ENCODE measurements around the gene TAC4. TPM values are rescaled to one million over a fixed set of nuclear protein-coding genes. Genes with fewer than 3 reads are reported as not detected.

TAC4 gene
- polyA plus RNA-seq, 2 of the 4 experiments (the other 2 are of a cell fraction), result not detected

- no peaks in the 10 kb centered on the region for H3K9me3 ChIP-seq
- FAIRE-seq, result no peak
- H3K27ac ChIP-seq, result no peak overlapping the region
- 94% methylated on average over 3 of the region's 3 CpGs for WGBS (ENCODE audit: missing lambda C conversion rate)
- no peak overlapping the region for H3K4me2 ChIP-seq
- ChIA-PET CTCF (interaction anchor here (0.8 to 2.6 kb wide), 8 partner anchors 8 to 223 kb away, joined by 3 to 11 read pairs (median 4); no protein-coding TSS in a partner anchor), POLR2A (interaction anchor here (0.6 kb wide), 1 partner anchor 29 kb away, joined by 4 read pairs; the partner anchor contains the start of gene FAM117A)
- H3K4me1 ChIP-seq, result peaks cover 9% of the 10 kb centered on the region
- no peak for ATAC-seq
- no peak for DNase-seq (ENCODE audit: low read depth in 1 of 2, low spot score in 1 of 2)
- TF ChIP-seq POLR2A (IDR thresholded peaks at IDR 0.05; ENCODE audit: low read length), result no peak
- H3K4me3 ChIP-seq, result no peak overlapping the region
These were observed 54.6 kb downstream of the TAC4 start for GRCh38 chr17:49793309-49793708.

GRCh38 chr17:49789243-49789578 is 58.7 kb downstream of the TAC4 start:
- Histone ChIP-seq H3K27ac (no peak overlapping the region), H3K4me2 (peak overlapping the region; percentile 90), H3K9me3 (no peaks in the 10 kb centered on the region), H3K4me3 (peak overlapping the region; percentile 82), H3K4me1 (peaks cover 9% of the 10 kb centered on the region)
- ChIA-PET POLR2A (interaction anchor here (1.8 to 2.6 kb wide), 3 partner anchors 10 to 81 kb away, joined by 10 to 12 read pairs (median 11); partner anchors contain the start of genes FAM117A and SLC35B1), CTCF (interaction anchor here (1.8 to 2.0 kb wide), 2 partner anchors 81 to 219 kb away, joined by 5 to 7 read pairs; partner anchors contain the start of gene SLC35B1)
- ATAC-seq, result no peak
- TF ChIP-seq HEYL (CRISPR knock-in tag; IDR thresholded peaks at IDR 0.05) (no peak), JUN (IDR thresholded peaks at IDR 0.05) (no peak), E2F6 (IDR thresholded peaks at IDR 0.05; ENCODE audit: borderline replicate concordance, low read depth) (peak; percentile 15; the same call in 1 of the 2 replicates)
- 8% methylated on average over 17 of the region's 17 CpGs for WGBS (ENCODE audit: missing lambda C conversion rate)
- FAIRE-seq, result no peak
- DNase-seq (ENCODE audit: low read depth in 1 of 2, low spot score in 1 of 2), result no peak

- POLR2A ChIA-PET, result interaction anchor here (0.5 to 2.6 kb wide), 18 partner anchors 10 to 374 kb away, joined by 3 to 12 read pairs (median 3); partner anchors contain the start of genes FAM117A, PHB1 and SLC35B1
- peak; percentile 90 for TF ChIP-seq USF2 (IDR thresholded peaks at IDR 0.05)
- peak; percentile 57 for TF ChIP-seq REST (IDR thresholded peaks at IDR 0.05)
- TF ChIP-seq HOXA7 (CRISPR knock-in tag; IDR thresholded peaks at IDR 0.05), result no peak
- TF ChIP-seq RFX5 (IDR thresholded peaks at IDR 0.05), result peak; percentile 62; the same call in 1 of the 2 replicates
- peak; percentile 99 for TF ChIP-seq PHF8 (IDR thresholded peaks at IDR 0.05; ENCODE audit: borderline replicate concordance, low read depth)
- no peak for TF ChIP-seq CEBPB (IDR thresholded peaks at IDR 0.05)
- TF ChIP-seq EHF (CRISPR knock-in tag; IDR thresholded peaks at IDR 0.05), result no peak
- no peak for TF ChIP-seq CHD4 (IDR thresholded peaks at IDR 0.05; ENCODE audit: borderline replicate concordance)
- no peak for TF ChIP-seq ZFP36 (IDR thresholded peaks at IDR 0.05; ENCODE audit: borderline replicate concordance, partially characterized antibody)
- TF ChIP-seq KDM5A (IDR thresholded peaks at IDR 0.05), result no peak
- TF ChIP-seq NPAS2 (CRISPR knock-in tag; IDR thresholded peaks at IDR 0.05; ENCODE audit: borderline replicate concordance), result no peak
- no peak for TF ChIP-seq RAD21 (conservative IDR thresholded peaks at IDR 0.05 in 1 of 2, IDR thresholded peaks at IDR 0.05 in 1 of 2)
- no peak for TF ChIP-seq HOXB13 (CRISPR knock-in tag; IDR thresholded peaks at IDR 0.05; ENCODE audit: low read depth)
- peak; percentile 85 for TF ChIP-seq TFCP2L1 (CRISPR knock-in tag; IDR thresholded peaks at IDR 0.05)
- TF ChIP-seq MAX (IDR thresholded peaks at IDR 0.05), result peak; percentile 72
- TF ChIP-seq HOXB5 (CRISPR knock-in tag; IDR thresholded peaks at IDR 0.05), result no peak; the same call in 1 of the 2 replicates
- TF ChIP-seq FOXS1 (CRISPR knock-in tag; IDR thresholded peaks at IDR 0.05), result no peak
- 0 out of 2 replicates have a peak, but pooled peaks have one; percentile 54 for TF ChIP-seq BHLHE40 (IDR thresholded peaks at IDR 0.05; ENCODE audit: low read depth, low read length)
- TF ChIP-seq POLR2AphosphoS2 (conservative IDR thresholded peaks at IDR 0.05; ENCODE audit: low read length), result no peak
- TF ChIP-seq POLR2A (IDR thresholded peaks at IDR 0.05; ENCODE audit: low read length), result peak; percentile 63
- TF ChIP-seq ATOH8 (CRISPR knock-in tag; IDR thresholded peaks at IDR 0.05; ENCODE audit: low read depth), result no peak
- no peak for TF ChIP-seq CBX8 (IDR thresholded peaks at IDR 0.05)
- no peak for TF ChIP-seq CBX2 (IDR thresholded peaks at IDR 0.05; ENCODE audit: borderline replicate concordance, low read depth)
- no peak for TF ChIP-seq RARB (CRISPR knock-in tag; IDR thresholded peaks at IDR 0.05)
These were observed 59.2 kb downstream of the TAC4 start, which contains the start of gene KAT7 for GRCh38 chr17:49788478-49789242. TSS of gene KAT7 (plus strand) at chr17:49788681. CDS start at chr17:49788835, 154 bp downstream.

More at GRCh38 chr17:49788478-49789242, 59.2 kb downstream of the TAC4 start, which contains the start of gene KAT7:
- under 1% methylated on average over 59 of the region's 59 CpGs for WGBS (ENCODE audit: missing lambda C conversion rate)
- peak within 1 kb of the TSS; percentile 82 for H3K4me3 ChIP-seq
- no peaks in the 10 kb centered on the region for H3K9me3 ChIP-seq
- DNase-seq (ENCODE audit: low read depth in 1 of 2, low spot score in 1 of 2), result peak; percentile 96 to 100
- FAIRE-seq, result peak; percentile 99
- CTCF ChIA-PET, result interaction anchor here (1.3 to 2.0 kb wide), 3 partner anchors 80 to 218 kb away, joined by 3 to 7 read pairs (median 5); partner anchors contain the start of gene SLC35B1
- peak within 1 kb of the TSS; percentile 92 to 93 for H3K27ac ChIP-seq
- peak within 1 kb of the TSS; percentile 90 for H3K4me2 ChIP-seq
- ATAC-seq, result peak; percentile 95 to 98
- H3K4me1 ChIP-seq, result peaks cover 9% of the 10 kb centered on the region
